Measurements from ENCODE around the gene CREB5.

DNA sequence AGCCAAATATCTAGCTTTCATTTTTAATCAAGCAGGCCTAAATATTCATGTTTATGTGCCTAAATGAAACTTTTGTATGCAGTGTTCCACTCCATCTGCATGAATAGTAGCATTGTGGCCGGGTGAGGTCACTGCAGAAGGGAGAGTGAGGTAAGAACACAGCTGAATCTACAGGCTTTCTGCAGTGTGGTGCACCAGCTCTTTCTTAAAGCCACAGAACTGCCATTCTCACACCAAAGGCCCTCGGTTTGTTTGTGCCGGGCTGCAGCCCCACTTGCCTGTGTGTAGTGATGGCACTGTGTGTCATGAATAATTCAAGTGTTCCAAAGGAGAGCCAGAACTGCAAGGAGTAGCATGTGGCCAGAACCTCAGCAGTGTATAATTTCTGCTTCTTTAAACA is 341.7 kb downstream of the CREB5 start:
- TF ChIP-seq, protein P1, sequence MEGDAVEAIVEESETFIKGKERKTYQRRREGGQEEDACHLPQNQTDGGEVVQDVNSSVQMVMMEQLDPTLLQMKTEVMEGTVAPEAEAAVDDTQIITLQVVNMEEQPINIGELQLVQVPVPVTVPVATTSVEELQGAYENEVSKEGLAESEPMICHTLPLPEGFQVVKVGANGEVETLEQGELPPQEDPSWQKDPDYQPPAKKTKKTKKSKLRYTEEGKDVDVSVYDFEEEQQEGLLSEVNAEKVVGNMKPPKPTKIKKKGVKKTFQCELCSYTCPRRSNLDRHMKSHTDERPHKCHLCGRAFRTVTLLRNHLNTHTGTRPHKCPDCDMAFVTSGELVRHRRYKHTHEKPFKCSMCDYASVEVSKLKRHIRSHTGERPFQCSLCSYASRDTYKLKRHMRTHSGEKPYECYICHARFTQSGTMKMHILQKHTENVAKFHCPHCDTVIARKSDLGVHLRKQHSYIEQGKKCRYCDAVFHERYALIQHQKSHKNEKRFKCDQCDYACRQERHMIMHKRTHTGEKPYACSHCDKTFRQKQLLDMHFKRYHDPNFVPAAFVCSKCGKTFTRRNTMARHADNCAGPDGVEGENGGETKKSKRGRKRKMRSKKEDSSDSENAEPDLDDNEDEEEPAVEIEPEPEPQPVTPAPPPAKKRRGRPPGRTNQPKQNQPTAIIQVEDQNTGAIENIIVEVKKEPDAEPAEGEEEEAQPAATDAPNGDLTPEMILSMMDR (IDR thresholded peaks at IDR 0.05), result no peak
- TF ChIP-seq POLR2AphosphoS5 (IDR thresholded peaks at IDR 0.05) (no peak), POLR2A (IDR thresholded peaks at IDR 0.05) (no peak), EP300 (IDR thresholded peaks at IDR 0.05) (no peak)
